OCI-LY1 (cell line): ENCODE data around the gene RAPGEF3.
A peak's percentile ranks its signal among the peaks of the same experiment; 100 is the strongest.

Source experiments
- H2AFZ ChIP-seq: fragments of 200-600 bp; sonication (generic), shearing (Covaris generic); 2 replicates; pipeline ENCODE4 v1.6.0; 2014; ENCODE audit warnings: antibody characterized with exemption, mild to moderate bottlenecking, low read length
- H3F3A ChIP-seq: fragments of 200-600 bp; sonication (generic), shearing (Covaris generic); 2 replicates; pipeline ENCODE4 v1.6.0; 2014; ENCODE audit warnings: mild to moderate bottlenecking, antibody characterized with exemption, low read length, moderate library complexity; ENCODE audit not compliant: insufficient read depth
- H3K27ac ChIP-seq: fragments of 200-600 bp; sonication (generic); 2 replicates; pipeline ENCODE4 v1.5.1; 2014; ENCODE audit warnings: low read length, mixed run types, mild to moderate bottlenecking, low read depth; ENCODE audit not compliant: poor library complexity, severe bottlenecking
- H3K27me3 ChIP-seq: fragments of 200-600 bp; sonication (generic); 2 replicates; pipeline ENCODE4 v1.6.0; 2014; ENCODE audit warnings: antibody characterized with exemption, mild to moderate bottlenecking, low read length, moderate library complexity; ENCODE audit not compliant: insufficient read depth
- H3K36me3 ChIP-seq: fragments of 200-600 bp; sonication (generic); 2 replicates; pipeline ENCODE4 v1.6.1; 2014; ENCODE audit warnings: mild to moderate bottlenecking, antibody characterized with exemption, low read length, moderate library complexity, mixed read lengths; ENCODE audit not compliant: insufficient read depth
- H3K4me1 ChIP-seq: fragments of 200-600 bp; sonication (generic); 2 replicates; pipeline ENCODE4 v1.5.1; 2014; ENCODE audit warnings: mild to moderate bottlenecking, low read length, moderate library complexity; ENCODE audit not compliant: insufficient read depth, severe bottlenecking
- H3K4me2 ChIP-seq: fragments of 200-600 bp; sonication (generic), shearing (Covaris generic); 2 replicates; pipeline ENCODE4 v1.6.1; 2014; ENCODE audit warnings: low read length
- H3K4me3 ChIP-seq: fragments of 200-600 bp; sonication (generic); 2 replicates; pipeline ENCODE4 v1.5.1; 2014; ENCODE audit warnings: low read length, low read depth, mild to moderate bottlenecking, mixed read lengths; ENCODE audit not compliant: poor library complexity, severe bottlenecking
- H3K79me2 ChIP-seq: fragments of 200-600 bp; shearing (Covaris generic); 2 replicates; pipeline ENCODE4 v1.6.1; 2016; ENCODE audit warnings: mixed run types, low read length, mixed read lengths; ENCODE audit not compliant: insufficient read depth
- H3K9ac ChIP-seq: fragments of 200-600 bp; sonication (generic), shearing (Covaris generic); 2 replicates; pipeline ENCODE4 v1.6.1; 2014; ENCODE audit warnings: mild to moderate bottlenecking, low read length, mixed read lengths
- H3K9me2 ChIP-seq: fragments of 200-600 bp; sonication (generic), shearing (Covaris generic); 2 replicates; pipeline ENCODE4 v1.6.1; 2014; ENCODE audit warnings: low read depth, mild to moderate bottlenecking, low read length, mixed read lengths
- H3K9me3 ChIP-seq: fragments of 200-600 bp; shearing (Covaris generic); 2 replicates; pipeline ENCODE4 v1.6.1; 2014; ENCODE audit warnings: low read length, mixed read lengths
- H4K20me1 ChIP-seq: fragments of 200-600 bp; sonication (generic), shearing (Covaris generic); 2 replicates; pipeline ENCODE4 v1.6.0; 2016; ENCODE audit warnings: mild to moderate bottlenecking, low read length; ENCODE audit not compliant: insufficient read depth
- EZH2 ChIP-seq: fragments of 200-600 bp; sonication (generic), shearing (Covaris generic); IDR thresholded peaks from 2 replicates; pipeline ENCODE4 v1.8.0; 2017; ENCODE audit warnings: borderline replicate concordance, mixed run types, mild to moderate bottlenecking, antibody characterized with exemption, low read length, moderate library complexity, mixed read lengths
- TF ChIP-seq, protein P1 (sequence below): fragments of 200-600 bp; sonication (generic), shearing (Covaris generic); IDR thresholded peaks from 2 replicates; pipeline ENCODE4 v1.5.1; 2017; ENCODE audit warnings: mild to moderate bottlenecking, antibody characterized with exemption, low read length, moderate library complexity, mixed read lengths

RAPGEF3 gene

DNA sequence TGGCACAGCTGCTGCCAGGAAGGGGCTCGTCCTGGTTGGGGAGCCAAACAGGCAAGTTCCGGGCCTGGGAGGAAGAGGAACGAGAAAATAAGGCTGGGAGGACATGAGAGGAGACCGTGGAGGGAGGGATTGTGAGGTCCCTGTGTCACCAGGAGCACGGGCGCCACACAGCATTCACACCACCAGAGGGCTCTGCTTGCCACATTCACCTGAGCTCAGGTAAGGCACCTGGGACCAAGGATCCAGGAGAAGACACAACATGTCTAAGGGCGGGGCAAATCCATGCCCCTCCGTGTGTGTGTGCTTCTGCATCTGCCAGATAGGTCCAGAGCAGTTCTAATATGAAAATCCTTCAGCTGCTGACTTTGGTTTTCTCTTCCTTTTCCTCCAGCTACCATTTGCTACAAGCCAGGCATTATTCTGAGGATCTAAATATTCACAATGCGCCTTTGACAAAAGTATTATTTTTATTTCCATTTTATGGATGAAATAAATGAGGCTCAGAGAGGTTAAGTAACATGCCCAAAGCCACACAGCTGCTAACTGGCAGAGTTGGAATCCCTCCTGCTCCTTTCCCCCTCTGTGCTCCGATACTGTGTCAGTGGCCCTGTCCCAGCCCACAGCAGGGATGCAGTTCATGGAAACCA, 14.6 kb downstream of the RAPGEF3 start:
- H3K27me3 ChIP-seq = no peaks in the 10 kb centered on the region
- no peaks in the 10 kb centered on the region for H3K9me3 ChIP-seq
- H3K4me3 ChIP-seq = no peak overlapping the region
- H4K20me1 ChIP-seq = no peaks in the 10 kb centered on the region
- H3K9ac ChIP-seq = no peak overlapping the region
- no peak overlapping the region for H3K4me2 ChIP-seq
- peaks cover 5% of the 10 kb centered on the region; the same call in 1 of the 2 replicates for H3F3A ChIP-seq
- H3K9me2 ChIP-seq = no peaks in the 10 kb centered on the region
- H3K79me2 ChIP-seq = no peaks in the 10 kb centered on the region
- peaks cover 23% of the 10 kb centered on the region for H3K4me1 ChIP-seq
- TF ChIP-seq, protein P1, sequence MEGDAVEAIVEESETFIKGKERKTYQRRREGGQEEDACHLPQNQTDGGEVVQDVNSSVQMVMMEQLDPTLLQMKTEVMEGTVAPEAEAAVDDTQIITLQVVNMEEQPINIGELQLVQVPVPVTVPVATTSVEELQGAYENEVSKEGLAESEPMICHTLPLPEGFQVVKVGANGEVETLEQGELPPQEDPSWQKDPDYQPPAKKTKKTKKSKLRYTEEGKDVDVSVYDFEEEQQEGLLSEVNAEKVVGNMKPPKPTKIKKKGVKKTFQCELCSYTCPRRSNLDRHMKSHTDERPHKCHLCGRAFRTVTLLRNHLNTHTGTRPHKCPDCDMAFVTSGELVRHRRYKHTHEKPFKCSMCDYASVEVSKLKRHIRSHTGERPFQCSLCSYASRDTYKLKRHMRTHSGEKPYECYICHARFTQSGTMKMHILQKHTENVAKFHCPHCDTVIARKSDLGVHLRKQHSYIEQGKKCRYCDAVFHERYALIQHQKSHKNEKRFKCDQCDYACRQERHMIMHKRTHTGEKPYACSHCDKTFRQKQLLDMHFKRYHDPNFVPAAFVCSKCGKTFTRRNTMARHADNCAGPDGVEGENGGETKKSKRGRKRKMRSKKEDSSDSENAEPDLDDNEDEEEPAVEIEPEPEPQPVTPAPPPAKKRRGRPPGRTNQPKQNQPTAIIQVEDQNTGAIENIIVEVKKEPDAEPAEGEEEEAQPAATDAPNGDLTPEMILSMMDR = peak; percentile 75
- TF ChIP-seq EZH2 = no peak
- H2AFZ ChIP-seq = no peak overlapping the region
- H3K36me3 ChIP-seq = no peaks in the 10 kb centered on the region
- no peak overlapping the region for H3K27ac ChIP-seq

DNA sequence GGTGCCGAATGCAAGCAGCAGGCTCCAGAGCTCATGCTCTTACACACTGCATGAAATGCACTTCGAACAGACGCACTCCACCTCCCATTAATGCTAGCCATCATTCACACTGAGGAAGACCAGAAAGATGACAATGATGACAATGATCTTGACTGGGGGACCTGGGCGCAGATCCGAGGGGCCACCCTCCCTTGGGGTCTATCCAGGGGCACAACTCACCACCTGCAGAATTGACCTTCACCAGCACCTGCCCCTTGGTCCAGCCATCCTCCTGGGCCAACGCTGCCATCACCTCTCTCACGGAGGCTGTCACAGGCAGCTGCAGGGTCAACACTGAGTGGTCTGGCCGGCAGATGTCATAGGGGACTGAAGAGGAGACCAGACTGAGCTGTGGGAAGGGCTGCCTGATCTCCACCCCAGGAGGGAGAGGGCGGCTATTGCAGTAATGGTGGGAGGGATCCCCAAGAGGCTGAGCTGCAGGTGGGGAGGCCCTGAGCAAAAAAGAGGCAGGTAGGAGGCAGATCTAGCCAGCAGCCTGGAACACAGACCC, 15.3 kb downstream of the RAPGEF3 start:
- Histone ChIP-seq H4K20me1 (no peaks in the 10 kb centered on the region), H3F3A (peaks cover 5% of the 10 kb centered on the region; the same call in 1 of the 2 replicates), H3K4me1 (peaks cover 23% of the 10 kb centered on the region), H3K9me3 (no peaks in the 10 kb centered on the region), H3K27ac (no peak overlapping the region), H3K36me3 (no peaks in the 10 kb centered on the region), H3K4me3 (no peak overlapping the region), H3K9me2 (no peaks in the 10 kb centered on the region), H3K9ac (no peak overlapping the region), H3K27me3 (no peaks in the 10 kb centered on the region), H3K79me2 (no peaks in the 10 kb centered on the region), H3K4me2 (no peak overlapping the region), H2AFZ (no peak overlapping the region)
- TF ChIP-seq, protein P1 = no peak
- TF ChIP-seq EZH2 = no peak

GRCh38 chr12:47742253-47742825, 16.3 kb downstream of the RAPGEF3 start:
- Histone ChIP-seq H3K9ac (no peak overlapping the region), H2AFZ (no peak overlapping the region), H3K27me3 (no peaks in the 10 kb centered on the region), H3K36me3 (no peaks in the 10 kb centered on the region), H3K79me2 (no peaks in the 10 kb centered on the region), H3K4me1 (peaks cover 23% of the 10 kb centered on the region), H3K27ac (no peak overlapping the region), H3K4me3 (no peak overlapping the region), H3F3A (peaks cover 5% of the 10 kb centered on the region; the same call in 1 of the 2 replicates), H4K20me1 (no peaks in the 10 kb centered on the region), H3K9me3 (no peaks in the 10 kb centered on the region), H3K9me2 (no peaks in the 10 kb centered on the region), H3K4me2 (no peak overlapping the region)
- TF ChIP-seq, protein P1 = peak; percentile 96
- no peak for TF ChIP-seq EZH2
